NT2/D1 (cell line): ENCODE data around the gene TAGLN2.

Experiments used
- YY1 ChIP-seq: IDR thresholded peaks from 2 replicates; pipeline ENCODE4 v1.6.1; 2011; ENCODE audit not compliant: insufficient read length, insufficient read depth
- ZNF274 ChIP-seq: IDR thresholded peaks from 2 replicates; pipeline ENCODE4 v1.6.1; 2011; ENCODE audit warnings: mild to moderate bottlenecking, low read depth, low read length

- TF ChIP-seq ZNF274 (no peak), YY1 (no peak)
Measured at GRCh38 chr1:159970932-159971342, 45.6 kb upstream of the TAGLN2 start.
